ENCODE results near the gene TBCK.

Gene TBCK

GRCh38 chr4:106339431-106339830, 23.4 kb upstream of the TBCK start:
- CTCF ChIA-PET, result interaction anchor here (1.2 kb wide), 1 partner anchor 8 kb away, joined by 3 read pairs; no protein-coding TSS in a partner anchor
- no peak for TF ChIP-seq CTCF (IDR thresholded peaks at IDR 0.05; ENCODE audit: control extremely low read depth, extremely low read depth, low read depth, missing control alignments)
- POLR2A ChIA-PET, result no interaction called here
- no peak for DNase-seq (ENCODE audit: extremely low spot score)

- ChIA-PET POLR2A (no interaction called here), CTCF (no interaction called here)
- TF ChIP-seq CTCF (IDR thresholded peaks at IDR 0.05; ENCODE audit: control extremely low read depth, extremely low read depth, low read depth, missing control alignments), result no peak
Observed at GRCh38 chr4:106338671-106339070, 22.7 kb upstream of the TBCK start.

GRCh38 chr4:106337916-106338315, 21.9 kb upstream of the TBCK start:
- TF ChIP-seq CTCF (IDR thresholded peaks at IDR 0.05; ENCODE audit: control extremely low read depth, extremely low read depth, low read depth, missing control alignments), result no peak
- no peak for DNase-seq (ENCODE audit: extremely low spot score)
- POLR2A ChIA-PET, result no interaction called here
- CTCF ChIA-PET, result no interaction called here

More at GRCh38 chr4:106338671-106339070, 22.7 kb upstream of the TBCK start:
- DNase-seq (ENCODE audit: extremely low spot score), result no peak

GRCh38 chr4:106336618-106337017, 20.6 kb upstream of the TBCK start:
- no peak for DNase-seq (ENCODE audit: extremely low spot score)
- no peak for TF ChIP-seq CTCF (IDR thresholded peaks at IDR 0.05; ENCODE audit: control extremely low read depth, extremely low read depth, low read depth, missing control alignments)
- CTCF ChIA-PET, result no interaction called here
- POLR2A ChIA-PET, result interaction anchor here (0.7 kb wide), 1 partner anchor 36 kb away, joined by 4 read pairs; no protein-coding TSS in a partner anchor

GRCh38 chr4:106334741-106335470, 18.9 kb upstream of the TBCK start:
- CTCF ChIA-PET, result no interaction called here
- TF ChIP-seq CTCF (IDR thresholded peaks at IDR 0.05; ENCODE audit: control extremely low read depth, extremely low read depth, low read depth, missing control alignments), result no peak
- POLR2A ChIA-PET, result interaction anchor here (0.7 kb wide), 1 partner anchor 20 kb away, joined by 6 read pairs; no protein-coding TSS in a partner anchor
- DNase-seq (ENCODE audit: extremely low spot score), result no peak

GRCh38 chr4:106333186-106333585, 17.2 kb upstream of the TBCK start:
- POLR2A ChIA-PET, result no interaction called here
- no peak for TF ChIP-seq CTCF (IDR thresholded peaks at IDR 0.05; ENCODE audit: control extremely low read depth, extremely low read depth, low read depth, missing control alignments)
- CTCF ChIA-PET, result interaction anchor here (0.9 kb wide), 1 partner anchor 10 kb away, joined by 4 read pairs; no protein-coding TSS in a partner anchor
- DNase-seq (ENCODE audit: extremely low spot score), result no peak

All from GM10248 (cell line).